OCI-LY1 (cell line): ENCODE results near the gene SLC9A9.

Source experiments
- H2AFZ ChIP-seq: fragments of 200-600 bp; sonication (generic), shearing (Covaris generic); 2 replicates; pipeline ENCODE4 v1.6.0; 2014; ENCODE audit warnings: antibody characterized with exemption, mild to moderate bottlenecking, low read length
- H3F3A ChIP-seq: fragments of 200-600 bp; sonication (generic), shearing (Covaris generic); 2 replicates; pipeline ENCODE4 v1.6.0; 2014; ENCODE audit warnings: mild to moderate bottlenecking, antibody characterized with exemption, low read length, moderate library complexity; ENCODE audit not compliant: insufficient read depth
- H3K27ac ChIP-seq: fragments of 200-600 bp; sonication (generic); 2 replicates; pipeline ENCODE4 v1.5.1; 2014; ENCODE audit warnings: low read length, mixed run types, mild to moderate bottlenecking, low read depth; ENCODE audit not compliant: poor library complexity, severe bottlenecking
- H3K27me3 ChIP-seq: fragments of 200-600 bp; sonication (generic); 2 replicates; pipeline ENCODE4 v1.6.0; 2014; ENCODE audit warnings: antibody characterized with exemption, mild to moderate bottlenecking, low read length, moderate library complexity; ENCODE audit not compliant: insufficient read depth
- H3K36me3 ChIP-seq: fragments of 200-600 bp; sonication (generic); 2 replicates; pipeline ENCODE4 v1.6.1; 2014; ENCODE audit warnings: mild to moderate bottlenecking, antibody characterized with exemption, low read length, moderate library complexity, mixed read lengths; ENCODE audit not compliant: insufficient read depth
- H3K4me1 ChIP-seq: fragments of 200-600 bp; sonication (generic); 2 replicates; pipeline ENCODE4 v1.5.1; 2014; ENCODE audit warnings: mild to moderate bottlenecking, low read length, moderate library complexity; ENCODE audit not compliant: insufficient read depth, severe bottlenecking
- H3K4me2 ChIP-seq: fragments of 200-600 bp; sonication (generic), shearing (Covaris generic); 2 replicates; pipeline ENCODE4 v1.6.1; 2014; ENCODE audit warnings: low read length
- H3K4me3 ChIP-seq: fragments of 200-600 bp; sonication (generic); 2 replicates; pipeline ENCODE4 v1.5.1; 2014; ENCODE audit warnings: low read length, low read depth, mild to moderate bottlenecking, mixed read lengths; ENCODE audit not compliant: poor library complexity, severe bottlenecking
- H3K79me2 ChIP-seq: fragments of 200-600 bp; shearing (Covaris generic); 2 replicates; pipeline ENCODE4 v1.6.1; 2016; ENCODE audit warnings: mixed run types, low read length, mixed read lengths; ENCODE audit not compliant: insufficient read depth
- H3K9ac ChIP-seq: fragments of 200-600 bp; sonication (generic), shearing (Covaris generic); 2 replicates; pipeline ENCODE4 v1.6.1; 2014; ENCODE audit warnings: mild to moderate bottlenecking, low read length, mixed read lengths
- H3K9me2 ChIP-seq: fragments of 200-600 bp; sonication (generic), shearing (Covaris generic); 2 replicates; pipeline ENCODE4 v1.6.1; 2014; ENCODE audit warnings: low read depth, mild to moderate bottlenecking, low read length, mixed read lengths
- H3K9me3 ChIP-seq: fragments of 200-600 bp; shearing (Covaris generic); 2 replicates; pipeline ENCODE4 v1.6.1; 2014; ENCODE audit warnings: low read length, mixed read lengths
- H4K20me1 ChIP-seq: fragments of 200-600 bp; sonication (generic), shearing (Covaris generic); 2 replicates; pipeline ENCODE4 v1.6.0; 2016; ENCODE audit warnings: mild to moderate bottlenecking, low read length; ENCODE audit not compliant: insufficient read depth
- EZH2 ChIP-seq: fragments of 200-600 bp; sonication (generic), shearing (Covaris generic); IDR thresholded peaks from 2 replicates; pipeline ENCODE4 v1.8.0; 2017; ENCODE audit warnings: borderline replicate concordance, mixed run types, mild to moderate bottlenecking, antibody characterized with exemption, low read length, moderate library complexity, mixed read lengths
- TF ChIP-seq, protein P1 (sequence below): fragments of 200-600 bp; sonication (generic), shearing (Covaris generic); IDR thresholded peaks from 2 replicates; pipeline ENCODE4 v1.5.1; 2017; ENCODE audit warnings: mild to moderate bottlenecking, antibody characterized with exemption, low read length, moderate library complexity, mixed read lengths

Gene SLC9A9

DNA sequence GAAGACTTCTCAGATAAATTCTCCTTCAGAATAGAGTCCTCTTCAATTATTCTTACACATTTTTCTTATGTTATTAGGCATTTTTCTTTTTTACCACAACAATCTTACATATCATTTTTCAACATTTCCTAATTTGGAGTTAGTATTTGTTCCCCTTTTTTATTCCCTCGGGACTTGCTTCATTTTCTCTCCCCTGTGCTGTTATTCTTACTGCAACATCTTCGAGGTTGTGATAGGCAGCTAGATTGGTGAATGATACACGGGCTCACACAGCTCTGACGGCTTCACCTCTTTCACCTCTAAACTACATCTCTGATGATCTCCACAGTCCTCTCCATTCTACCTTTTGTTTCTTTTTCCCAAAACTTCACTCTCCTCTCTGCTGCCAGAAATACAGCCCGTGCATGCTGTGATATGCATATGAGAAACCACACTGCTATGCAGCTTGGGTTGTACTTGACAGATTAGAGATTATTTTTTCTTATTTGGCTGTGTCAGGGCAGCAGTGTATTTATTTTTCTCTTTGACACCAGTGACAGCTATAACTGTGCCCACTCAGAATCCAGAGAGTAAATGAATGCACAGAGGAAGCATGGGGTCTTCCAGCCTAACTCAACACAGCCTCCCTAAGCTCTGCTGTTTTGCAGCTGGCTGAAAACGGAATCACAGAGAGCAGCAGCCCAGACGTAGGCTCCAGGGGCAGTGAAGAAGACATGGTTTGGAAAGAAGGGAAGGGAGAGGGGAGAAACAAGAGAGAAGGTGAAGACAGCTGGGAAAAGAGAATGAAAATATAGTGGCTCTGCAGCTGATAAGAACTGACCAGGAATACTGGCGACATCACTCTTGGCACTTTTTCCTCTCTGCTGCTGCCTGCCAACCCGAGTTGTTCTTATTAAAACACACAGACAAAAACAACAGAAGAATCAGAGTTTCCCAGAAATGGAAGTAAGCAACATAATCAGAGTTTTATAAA, 61.8 kb downstream of the SLC9A9 start:
- TF ChIP-seq EZH2 = no peak
- TF ChIP-seq, protein P1, sequence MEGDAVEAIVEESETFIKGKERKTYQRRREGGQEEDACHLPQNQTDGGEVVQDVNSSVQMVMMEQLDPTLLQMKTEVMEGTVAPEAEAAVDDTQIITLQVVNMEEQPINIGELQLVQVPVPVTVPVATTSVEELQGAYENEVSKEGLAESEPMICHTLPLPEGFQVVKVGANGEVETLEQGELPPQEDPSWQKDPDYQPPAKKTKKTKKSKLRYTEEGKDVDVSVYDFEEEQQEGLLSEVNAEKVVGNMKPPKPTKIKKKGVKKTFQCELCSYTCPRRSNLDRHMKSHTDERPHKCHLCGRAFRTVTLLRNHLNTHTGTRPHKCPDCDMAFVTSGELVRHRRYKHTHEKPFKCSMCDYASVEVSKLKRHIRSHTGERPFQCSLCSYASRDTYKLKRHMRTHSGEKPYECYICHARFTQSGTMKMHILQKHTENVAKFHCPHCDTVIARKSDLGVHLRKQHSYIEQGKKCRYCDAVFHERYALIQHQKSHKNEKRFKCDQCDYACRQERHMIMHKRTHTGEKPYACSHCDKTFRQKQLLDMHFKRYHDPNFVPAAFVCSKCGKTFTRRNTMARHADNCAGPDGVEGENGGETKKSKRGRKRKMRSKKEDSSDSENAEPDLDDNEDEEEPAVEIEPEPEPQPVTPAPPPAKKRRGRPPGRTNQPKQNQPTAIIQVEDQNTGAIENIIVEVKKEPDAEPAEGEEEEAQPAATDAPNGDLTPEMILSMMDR = no peak
- H3K4me2 ChIP-seq = no peak overlapping the region
- H3K9me2 ChIP-seq = no peaks in the 10 kb centered on the region
- no peaks in the 10 kb centered on the region for H3K36me3 ChIP-seq
- H2AFZ ChIP-seq = no peak overlapping the region
- no peaks in the 10 kb centered on the region; the same call in 1 of the 2 replicates for H3K27me3 ChIP-seq
- no peaks in the 10 kb centered on the region for H3F3A ChIP-seq
- no peak overlapping the region for H3K4me3 ChIP-seq
- H3K79me2 ChIP-seq = no peaks in the 10 kb centered on the region
- no peaks in the 10 kb centered on the region for H3K4me1 ChIP-seq
- no peaks in the 10 kb centered on the region for H4K20me1 ChIP-seq
- H3K27ac ChIP-seq = no peak overlapping the region
- H3K9me3 ChIP-seq = no peaks in the 10 kb centered on the region
- H3K9ac ChIP-seq = no peak overlapping the region

DNA sequence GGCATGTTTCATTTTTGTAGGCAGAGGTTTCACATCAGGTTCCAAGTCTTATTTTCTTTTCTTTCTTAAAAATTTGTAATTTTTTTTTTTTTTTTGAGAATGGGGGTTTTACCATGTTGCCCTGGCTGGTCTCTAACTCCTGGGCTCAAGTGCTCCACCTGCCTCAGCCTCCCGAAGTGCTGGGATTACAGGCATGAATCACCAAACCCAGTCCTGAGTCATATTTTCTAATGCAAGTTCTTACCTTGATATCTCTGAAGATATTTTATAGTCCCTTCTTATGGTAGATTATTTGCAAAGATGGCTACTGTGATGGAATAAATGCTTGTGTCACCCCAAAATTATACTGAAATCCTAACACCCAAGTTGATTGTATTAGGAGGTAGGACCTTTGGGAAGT, 63.8 kb downstream of the SLC9A9 start:
- H3K36me3 ChIP-seq = no peaks in the 10 kb centered on the region
- no peaks in the 10 kb centered on the region for H4K20me1 ChIP-seq
- no peak overlapping the region for H3K27ac ChIP-seq
- no peak overlapping the region for H3K9ac ChIP-seq
- no peaks in the 10 kb centered on the region for H3F3A ChIP-seq
- no peak overlapping the region for H3K4me3 ChIP-seq
- H3K4me1 ChIP-seq = no peaks in the 10 kb centered on the region
- no peak overlapping the region for H2AFZ ChIP-seq
- no peaks in the 10 kb centered on the region for H3K9me3 ChIP-seq
- no peaks in the 10 kb centered on the region for H3K79me2 ChIP-seq
- no peak overlapping the region for H3K4me2 ChIP-seq
- TF ChIP-seq, protein P1 = no peak
- no peak for TF ChIP-seq EZH2
- no peaks in the 10 kb centered on the region for H3K9me2 ChIP-seq
- no peaks in the 10 kb centered on the region; the same call in 1 of the 2 replicates for H3K27me3 ChIP-seq

DNA sequence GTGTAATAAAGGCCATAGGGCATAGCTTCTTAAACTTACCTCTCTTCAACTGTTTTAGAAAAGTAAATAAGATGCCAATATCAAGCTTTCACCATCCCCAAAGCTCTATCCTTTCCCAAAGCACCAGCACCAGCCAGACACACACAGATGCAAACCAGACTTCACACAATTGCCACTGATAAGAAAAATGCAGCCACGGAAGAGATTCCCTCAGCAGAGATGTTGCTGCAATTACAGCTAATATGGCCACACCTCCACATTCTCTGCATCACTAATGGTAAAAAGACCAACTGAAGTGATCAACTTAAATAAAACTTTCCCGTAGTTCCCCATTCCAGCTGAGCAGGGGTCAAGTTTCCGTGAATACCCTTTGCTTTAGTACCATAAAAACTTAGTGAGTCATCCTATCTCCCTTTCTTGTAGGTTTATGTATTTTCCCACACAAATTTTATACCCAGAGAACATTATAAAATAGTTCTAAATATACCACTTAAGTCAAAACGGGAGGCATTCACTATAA, 64.4 kb downstream of the SLC9A9 start:
- H3K4me3 ChIP-seq = no peak overlapping the region
- H3K27me3 ChIP-seq = no peaks in the 10 kb centered on the region; the same call in 1 of the 2 replicates

More for the DNA sequence above, 64.4 kb downstream of the SLC9A9 start:
- H3K4me1 ChIP-seq = no peaks in the 10 kb centered on the region
- no peaks in the 10 kb centered on the region for H4K20me1 ChIP-seq
- no peaks in the 10 kb centered on the region for H3K9me2 ChIP-seq
- H3K36me3 ChIP-seq = no peaks in the 10 kb centered on the region
- no peak overlapping the region for H2AFZ ChIP-seq
- no peak overlapping the region for H3K27ac ChIP-seq
- no peaks in the 10 kb centered on the region for H3K9me3 ChIP-seq
- no peaks in the 10 kb centered on the region for H3K79me2 ChIP-seq
- no peaks in the 10 kb centered on the region for H3F3A ChIP-seq
- TF ChIP-seq EZH2 = no peak
- TF ChIP-seq, protein P1 = no peak
- no peak overlapping the region for H3K9ac ChIP-seq
- H3K4me2 ChIP-seq = no peak overlapping the region
